Measurements from ENCODE around the gene F12.

Gene F12

GRCh38 chr5:177410575-177410974 is 1.2 kb upstream of the F12 start:
- FAIRE-seq: no peak

DNA sequence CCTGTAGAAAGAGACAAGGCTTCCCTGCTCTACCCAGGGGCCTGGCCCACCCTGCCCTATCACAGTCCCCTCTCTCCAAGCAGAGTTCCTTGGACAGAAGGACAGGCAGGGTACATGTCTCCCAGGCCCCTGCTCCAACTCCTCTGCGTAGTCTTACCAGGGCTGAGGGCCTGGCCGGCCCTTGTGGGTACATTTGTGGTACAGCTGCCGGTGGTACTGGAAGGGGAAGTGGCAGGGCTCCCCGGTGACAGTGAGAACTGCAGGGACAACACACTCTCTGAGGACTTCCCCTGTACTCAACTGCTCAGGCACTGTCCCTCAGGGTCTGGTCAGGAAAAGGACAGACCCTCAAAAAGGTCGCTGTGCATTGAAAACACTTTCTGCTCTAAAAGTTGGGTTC is 3.6 kb downstream of the F12 start:
- no peak for FAIRE-seq

- FAIRE-seq: no peak
Observed at GRCh38 chr5:177405312-177405711, 4.1 kb downstream of the F12 start.

- FAIRE-seq: no peak
Observed at GRCh38 chr5:177404641-177405179, 4.7 kb downstream of the F12 start.

DNA sequence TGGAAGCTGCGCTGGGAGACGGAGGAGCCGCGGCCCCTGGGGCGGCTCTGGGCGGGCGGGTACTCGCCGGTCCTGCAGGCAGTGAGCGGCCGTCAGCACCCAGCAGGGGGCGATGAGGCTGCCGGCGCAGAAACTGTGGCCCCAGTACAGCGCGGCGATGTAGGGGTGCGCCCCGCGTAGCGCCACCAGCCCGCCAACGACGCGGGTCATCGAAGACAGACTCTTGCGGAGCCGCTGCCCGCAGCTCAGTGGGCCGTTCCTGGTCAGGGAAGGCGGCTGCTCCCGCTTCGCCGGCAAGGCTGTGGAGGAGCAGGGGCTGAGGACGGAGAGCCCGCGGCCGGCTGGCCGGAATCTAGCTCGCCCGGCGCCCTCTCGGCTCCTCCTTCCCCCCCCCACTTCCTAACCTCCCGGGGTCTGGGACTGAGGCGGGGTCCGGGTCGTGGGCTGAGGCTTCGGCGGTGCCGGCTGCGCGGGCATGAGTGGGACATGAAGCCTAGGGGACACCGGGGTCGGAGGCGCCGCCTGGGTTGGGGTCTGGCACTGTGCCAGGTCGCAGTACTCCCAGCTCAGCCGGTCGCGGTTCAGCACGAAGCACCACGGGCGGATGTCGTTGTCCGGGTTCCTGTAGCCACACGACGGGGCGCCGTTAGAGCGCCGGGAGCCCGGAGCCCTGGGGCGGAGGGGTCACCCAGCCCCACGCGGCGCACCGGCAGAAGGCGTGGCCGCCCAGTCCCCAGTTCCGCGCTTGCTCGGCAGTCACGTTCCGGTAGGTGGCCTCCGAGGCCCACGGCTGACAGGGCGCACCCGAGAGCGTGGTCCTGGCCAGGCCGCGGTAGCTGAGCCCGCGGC is 5.3 kb downstream of the F12 start:
- no peak for FAIRE-seq

- no peak for FAIRE-seq
Observed at GRCh38 chr5:177403102-177403791, 6.1 kb downstream of the F12 start.

GRCh38 chr5:177402271-177403043 is 6.9 kb downstream of the F12 start:
- no peak for FAIRE-seq

DNA sequence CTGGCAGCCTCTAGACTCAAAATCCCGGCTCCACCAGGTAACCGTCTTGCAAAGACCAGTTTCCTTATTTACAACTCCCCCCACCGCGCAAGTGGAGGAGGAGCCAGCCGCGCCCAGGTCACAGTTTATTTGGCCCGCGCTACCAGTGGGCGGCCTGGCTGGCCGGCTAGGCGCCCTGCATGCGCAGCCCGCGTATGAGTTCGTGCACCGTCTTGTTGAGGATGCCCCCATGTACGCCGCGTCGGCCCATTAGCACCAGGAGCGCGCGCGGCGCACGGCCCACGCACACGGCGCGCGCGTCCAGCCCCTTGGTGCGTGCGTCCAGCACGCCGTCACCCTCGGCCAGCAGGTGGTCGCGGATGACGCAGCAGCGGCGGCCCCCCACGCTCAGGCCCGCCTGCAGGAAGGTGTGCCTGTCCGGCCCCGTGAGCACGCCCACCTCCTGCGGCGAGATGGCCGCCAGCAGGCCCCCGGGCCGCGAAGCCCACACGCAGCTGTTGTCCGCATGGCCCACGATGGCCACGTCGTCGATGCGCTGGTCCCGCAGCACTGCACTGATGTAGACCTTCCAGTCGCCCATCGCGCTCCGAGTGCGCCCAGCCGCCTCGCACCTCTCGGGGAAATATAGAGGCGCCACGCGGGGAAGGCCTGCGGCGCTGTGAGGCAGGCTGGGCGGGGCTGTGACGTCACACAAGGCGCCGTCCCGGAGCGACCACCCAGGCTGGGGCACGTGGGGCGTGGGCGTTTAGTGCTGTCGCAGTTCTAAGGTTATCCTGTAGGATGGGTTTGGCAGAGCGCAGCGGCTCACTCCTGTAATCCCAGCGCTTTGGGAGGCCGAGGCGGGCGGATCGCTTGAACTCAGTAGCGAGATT is 9.1 kb downstream of the F12 start, which contains the start of gene PFN3:
Gene PFN3 (minus strand): TSS at position 665 of the 872 bp plus-strand sequence. CDS start 85 bp downstream, at position 580.
- no peak for FAIRE-seq

DNA sequence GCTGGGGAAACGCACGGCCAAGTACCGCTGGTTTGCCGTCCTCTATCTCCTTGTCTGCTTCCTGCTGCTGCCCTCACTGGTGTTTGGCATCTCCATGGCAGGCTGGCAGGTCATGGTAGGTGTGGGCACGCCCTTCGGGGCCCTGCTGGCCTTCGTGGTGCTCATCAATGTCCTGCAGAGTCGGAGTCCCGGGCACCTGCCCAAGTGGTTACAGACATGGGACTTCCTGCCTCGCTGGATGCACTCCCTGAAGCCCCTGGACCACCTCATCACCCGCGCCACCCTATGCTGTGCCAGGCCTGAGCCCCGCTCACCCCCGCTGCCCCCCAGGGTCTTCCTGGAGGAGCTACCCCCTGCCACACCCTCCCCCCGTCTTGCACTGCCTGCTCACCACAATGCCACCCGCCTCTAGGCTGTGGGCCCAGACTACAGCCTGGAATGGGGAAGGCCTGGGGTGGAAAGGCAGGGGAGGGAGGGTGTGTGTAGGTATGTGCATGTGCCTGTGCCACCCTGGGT is 11.4 kb downstream of the F12 start:
- FAIRE-seq: no peak

GRCh38 chr5:177396807-177397206 is 12.6 kb downstream of the F12 start:
- no peak for FAIRE-seq

DNA sequence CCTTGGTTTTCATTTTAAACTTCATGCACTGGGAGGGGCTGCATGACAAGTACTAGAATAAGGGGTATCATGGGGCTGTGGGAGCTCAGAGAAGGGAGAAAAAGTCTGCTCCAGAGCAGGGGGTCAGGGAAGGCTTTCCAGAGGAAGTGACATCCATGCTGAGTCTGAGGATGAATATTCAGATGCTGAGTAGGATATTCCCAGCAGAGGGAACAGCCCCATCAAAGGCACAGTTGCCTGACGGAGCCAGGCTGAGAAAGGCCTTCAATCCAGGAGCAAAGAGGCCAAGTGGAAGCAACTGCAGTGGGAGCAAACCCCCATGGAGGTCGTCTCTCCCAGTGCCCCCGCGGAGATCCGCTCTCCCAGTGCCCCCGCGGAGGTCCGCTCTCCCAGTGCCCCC is 13.3 kb downstream of the F12 start:
- no peak for FAIRE-seq

DNA sequence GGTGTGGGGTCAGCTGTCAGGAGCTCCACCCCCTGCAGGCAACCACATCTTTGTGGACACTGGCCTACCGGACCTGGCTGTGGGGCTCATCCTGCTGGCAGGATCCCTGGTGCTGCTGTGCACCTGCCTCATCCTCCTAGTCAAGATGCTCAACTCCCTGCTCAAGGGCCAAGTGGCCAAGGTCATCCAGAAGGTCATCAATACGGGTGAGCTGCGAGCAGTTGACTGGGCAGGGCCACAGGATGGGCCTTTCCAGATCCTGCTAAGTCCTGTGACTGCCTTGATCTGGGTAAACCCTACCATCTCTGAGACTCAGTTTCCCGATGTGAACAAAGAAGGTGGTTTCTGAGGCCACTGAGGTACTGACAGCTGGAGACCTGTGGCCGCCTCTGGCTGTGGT is 15.4 kb downstream of the F12 start:
- FAIRE-seq: no peak

- no peak for FAIRE-seq
Observed at GRCh38 chr5:177393206-177393765, 16.1 kb downstream of the F12 start.

DNA sequence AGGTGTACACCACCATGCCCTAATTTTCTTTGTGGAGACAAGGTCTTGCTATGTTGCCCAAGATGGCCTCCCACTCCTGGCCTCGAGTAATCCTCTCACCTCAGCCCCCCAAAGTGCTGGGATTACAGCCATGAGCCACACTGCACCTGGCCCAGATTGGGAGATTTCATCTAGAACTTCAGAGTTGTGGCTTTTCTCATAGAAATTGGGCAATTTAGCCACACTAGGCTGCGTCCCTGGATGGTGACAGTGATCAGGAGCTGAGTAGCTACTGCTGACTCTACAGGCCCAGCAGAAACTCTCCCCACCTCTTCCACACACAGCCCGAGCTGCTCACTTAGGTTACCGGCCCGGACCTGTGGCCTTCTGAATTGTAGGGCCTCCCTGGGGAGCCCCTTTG is 16.6 kb downstream of the F12 start:
- FAIRE-seq: no peak

GRCh38 chr5:177390363-177391300 is 18.7 kb downstream of the F12 start:
- no peak for FAIRE-seq

DNA sequence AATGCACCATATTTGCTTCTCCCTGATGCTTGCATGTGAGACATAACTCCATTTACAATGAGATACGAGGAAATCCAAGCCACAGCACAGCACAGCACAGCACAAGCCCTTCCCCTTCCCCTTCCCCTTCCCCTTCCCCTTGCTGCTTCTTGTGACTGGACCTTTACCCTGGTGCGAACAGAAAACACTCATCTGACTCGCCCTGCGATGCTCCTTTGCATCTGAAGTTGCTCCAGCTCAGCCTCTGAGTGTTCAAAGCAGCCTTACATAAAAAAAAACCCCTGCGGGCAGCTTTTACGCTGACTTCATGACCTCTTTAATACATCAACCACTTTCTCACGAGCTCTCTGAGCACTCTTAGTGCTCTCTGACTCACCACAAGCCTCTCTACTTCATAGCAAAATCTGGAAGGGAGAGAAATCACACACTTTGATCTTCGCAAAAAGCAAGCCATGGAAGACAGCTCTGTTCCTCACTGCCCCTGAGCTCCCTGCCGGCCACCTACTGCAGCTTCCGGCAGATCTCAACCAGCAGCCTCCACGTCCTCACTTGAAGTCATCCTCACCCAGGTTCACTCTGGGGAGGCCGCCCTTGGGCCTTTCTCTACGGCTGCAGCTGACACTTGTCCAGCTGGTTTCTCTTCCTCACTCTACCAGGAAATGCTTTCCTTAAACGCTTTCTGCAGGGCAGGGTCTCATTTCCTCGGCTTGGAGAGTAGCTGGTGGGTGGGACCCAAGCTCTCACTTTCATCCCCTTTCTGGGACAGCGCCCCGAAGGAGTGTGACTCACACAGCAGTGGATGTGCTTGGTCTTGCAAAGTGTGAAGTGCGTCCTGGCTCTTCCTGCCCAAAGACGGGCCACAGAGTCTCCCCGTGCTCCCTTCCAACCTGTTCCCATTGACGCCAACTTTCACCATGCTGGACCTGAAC is 19.9 kb downstream of the F12 start:
- FAIRE-seq: no peak

DNA sequence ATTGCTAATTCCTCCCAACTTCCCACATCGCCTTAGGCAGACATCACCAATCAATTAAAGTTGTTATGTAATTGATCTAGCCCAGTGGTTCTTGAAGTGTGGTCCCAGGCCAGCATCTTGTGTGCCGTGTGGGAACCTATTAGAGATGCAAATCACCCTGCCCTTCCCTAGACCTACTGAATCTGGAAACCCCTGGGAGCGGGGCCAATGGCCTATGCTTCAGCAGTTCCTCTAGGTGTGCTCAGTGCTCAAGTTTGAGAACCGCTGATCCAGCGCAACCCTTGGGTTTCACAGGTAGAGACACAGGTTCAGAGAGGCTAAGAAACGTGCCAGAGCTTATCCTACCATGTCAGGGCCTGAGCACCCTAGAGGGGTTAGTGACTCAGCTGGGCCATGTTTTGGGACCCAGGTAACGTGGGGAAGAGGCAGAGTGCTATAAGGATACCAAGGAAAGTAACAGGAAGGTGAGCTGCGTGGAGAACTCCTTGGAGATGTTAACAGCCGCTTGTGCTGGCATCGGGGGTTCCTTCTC is 20.8 kb downstream of the F12 start:
- no peak for FAIRE-seq

GRCh38 chr5:177387405-177387804 is 22.0 kb downstream of the F12 start:
- FAIRE-seq: no peak

GRCh38 chr5:177386542-177386941 is 22.8 kb downstream of the F12 start:
- no peak for FAIRE-seq
